Astrocyte of the cerebellum (primary cell): ENCODE measurements around the gene HS1BP3.

ENCODE experiments used
- DNase-seq: peaks from one replicate; pipeline ENCODE4 v3.0.0-alpha.2; 2011; ENCODE audit warnings: low read depth
- H3K4me3 ChIP-seq: 2 replicates; pipeline ENCODE4 v1.5.1; 2011; ENCODE audit warnings: mild to moderate bottlenecking, low read depth, low read length, moderate library complexity
- in situ Hi-C: cut with HindIII; loops from 2 replicates; pipeline ENCODE4 v1.10.0; 2017; ENCODE audit warnings: low sequenced_read_pairs
- TF ChIP-seq, protein P1 (sequence below): IDR thresholded peaks from 2 replicates; pipeline ENCODE4 v1.5.1; 2012; ENCODE audit warnings: low read length, low read depth, moderate library complexity, mild to moderate bottlenecking; ENCODE audit errors: missing control alignments

The HS1BP3 gene

DNA sequence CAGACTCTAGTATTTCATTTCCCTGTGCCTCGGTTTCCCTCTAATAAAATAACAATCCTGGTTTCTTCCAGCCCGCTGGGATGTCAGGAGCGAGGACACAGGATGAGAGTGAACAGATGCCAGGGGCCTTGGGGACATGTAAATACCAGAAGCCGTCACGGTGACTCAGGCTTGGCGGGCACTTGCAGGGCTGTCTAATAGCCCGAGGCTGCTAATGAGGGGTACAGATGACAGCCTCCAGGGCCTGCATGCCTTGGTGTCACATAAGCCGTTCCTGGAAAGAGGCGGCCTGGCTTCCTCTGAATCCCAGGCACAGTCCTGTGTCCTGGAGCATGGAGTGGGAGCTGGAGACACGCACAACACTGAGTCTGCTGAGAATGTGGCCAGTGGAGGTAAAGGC lies 28.2 kb downstream of the HS1BP3 start:
- DNase-seq: no peak
- TF ChIP-seq, protein P1, sequence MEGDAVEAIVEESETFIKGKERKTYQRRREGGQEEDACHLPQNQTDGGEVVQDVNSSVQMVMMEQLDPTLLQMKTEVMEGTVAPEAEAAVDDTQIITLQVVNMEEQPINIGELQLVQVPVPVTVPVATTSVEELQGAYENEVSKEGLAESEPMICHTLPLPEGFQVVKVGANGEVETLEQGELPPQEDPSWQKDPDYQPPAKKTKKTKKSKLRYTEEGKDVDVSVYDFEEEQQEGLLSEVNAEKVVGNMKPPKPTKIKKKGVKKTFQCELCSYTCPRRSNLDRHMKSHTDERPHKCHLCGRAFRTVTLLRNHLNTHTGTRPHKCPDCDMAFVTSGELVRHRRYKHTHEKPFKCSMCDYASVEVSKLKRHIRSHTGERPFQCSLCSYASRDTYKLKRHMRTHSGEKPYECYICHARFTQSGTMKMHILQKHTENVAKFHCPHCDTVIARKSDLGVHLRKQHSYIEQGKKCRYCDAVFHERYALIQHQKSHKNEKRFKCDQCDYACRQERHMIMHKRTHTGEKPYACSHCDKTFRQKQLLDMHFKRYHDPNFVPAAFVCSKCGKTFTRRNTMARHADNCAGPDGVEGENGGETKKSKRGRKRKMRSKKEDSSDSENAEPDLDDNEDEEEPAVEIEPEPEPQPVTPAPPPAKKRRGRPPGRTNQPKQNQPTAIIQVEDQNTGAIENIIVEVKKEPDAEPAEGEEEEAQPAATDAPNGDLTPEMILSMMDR: no peak
- in situ Hi-C loops: no loop called here
- no peak overlapping the region for H3K4me3 ChIP-seq

DNA sequence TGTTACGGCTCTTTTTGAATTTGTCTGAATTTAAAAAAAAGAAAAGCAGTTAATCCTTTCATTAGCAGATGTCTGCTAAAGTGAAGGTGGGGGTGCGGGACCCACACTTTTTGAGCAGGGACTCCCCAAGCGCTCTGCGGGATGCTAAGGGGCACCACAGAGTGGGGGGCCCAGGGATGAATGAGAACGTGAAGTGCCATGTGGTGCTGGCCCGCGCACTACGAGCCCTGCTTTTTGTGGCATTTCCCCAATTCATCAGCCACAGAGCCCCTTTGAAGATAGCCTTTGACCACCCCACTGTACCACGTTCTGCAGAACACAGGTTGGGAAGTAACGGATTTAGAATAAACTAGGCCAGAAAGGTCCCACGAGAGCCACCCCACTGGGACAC lies 28.6 kb downstream of the HS1BP3 start:
- no peak overlapping the region for H3K4me3 ChIP-seq
- TF ChIP-seq, protein P1: no peak
- no peak for DNase-seq
- in situ Hi-C loops: no loop called here

DNA sequence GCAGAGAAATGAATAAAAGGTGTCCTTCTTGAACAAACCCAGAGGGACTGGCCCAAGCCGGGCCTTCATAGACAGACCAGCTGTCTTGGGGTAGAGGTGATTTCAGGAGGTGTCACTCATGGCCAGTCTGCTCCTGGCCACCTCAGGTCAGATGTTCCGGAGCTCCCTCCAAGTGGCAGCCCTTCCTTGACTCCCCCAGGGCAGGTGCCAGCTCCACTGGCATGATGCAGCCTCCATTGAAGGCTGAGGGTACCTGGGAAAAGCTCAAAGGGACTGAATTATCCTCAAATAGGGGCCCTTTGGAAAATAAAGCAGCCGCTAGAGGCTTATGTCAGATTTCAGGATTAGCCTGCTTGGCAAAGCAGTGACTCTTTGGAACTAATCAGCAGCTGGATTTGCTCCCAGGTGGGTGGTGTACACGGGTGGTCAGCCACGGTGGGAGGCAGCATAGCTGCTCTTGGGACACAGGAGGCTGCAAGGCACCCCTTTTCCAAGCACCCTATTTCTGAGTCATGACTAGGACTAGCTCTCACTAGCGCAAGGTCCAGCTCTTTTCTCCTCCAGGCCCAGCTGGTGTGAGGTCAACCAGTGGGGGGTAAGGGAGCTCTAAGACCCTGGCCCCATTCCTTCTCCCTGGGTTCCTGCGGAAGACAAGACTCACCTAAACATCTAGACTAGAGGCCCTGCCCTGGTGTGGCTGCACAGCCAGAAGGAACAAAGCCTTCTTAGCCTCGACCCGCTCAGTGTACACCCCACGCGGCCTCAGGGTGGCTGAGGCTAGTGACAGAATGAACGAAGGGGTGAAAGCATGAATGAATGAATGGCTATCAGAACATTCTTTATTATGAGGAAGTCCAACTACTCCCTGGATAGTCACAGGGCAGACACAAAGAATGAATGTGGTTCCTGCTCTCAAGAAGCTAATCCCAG lies 29.3 kb downstream of the HS1BP3 start:
- in situ Hi-C loops: no loop called here
- DNase-seq: no peak
- H3K4me3 ChIP-seq: no peak overlapping the region
- TF ChIP-seq, protein P1: no peak

DNA sequence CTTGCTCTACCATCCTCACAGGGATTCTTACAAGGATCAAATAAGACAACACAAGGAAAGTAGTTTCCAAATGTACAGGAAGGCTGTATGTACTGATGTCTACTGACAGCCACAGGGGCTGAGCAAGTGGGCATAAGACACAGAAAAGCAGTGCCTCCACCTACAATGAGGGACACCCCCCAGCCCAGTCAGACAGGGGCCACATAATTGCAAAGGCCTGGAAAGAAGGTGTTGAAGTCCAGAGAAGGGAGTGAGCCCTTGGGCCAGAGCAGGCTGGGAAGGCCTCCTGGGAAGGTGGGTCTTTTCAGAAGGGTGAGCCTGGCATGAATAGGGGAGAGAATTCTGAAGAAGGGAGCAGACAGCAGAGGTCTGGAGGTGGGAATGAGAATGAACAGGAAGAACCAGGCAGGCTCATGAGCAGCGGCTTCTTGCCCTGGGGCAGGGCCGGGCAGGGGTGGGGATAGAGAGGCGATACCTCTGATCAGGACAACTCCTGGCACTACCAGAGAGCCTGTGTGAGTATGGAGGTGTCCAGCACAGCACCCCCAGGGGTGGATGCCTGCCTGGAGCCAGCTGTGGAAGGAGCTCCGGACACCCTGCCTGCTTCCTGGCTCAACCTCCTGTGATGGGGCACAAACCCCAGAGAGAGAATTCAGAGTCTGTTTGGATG lies 30.1 kb downstream of the HS1BP3 start:
- in situ Hi-C loops: no loop called here
- DNase-seq: no peak
- TF ChIP-seq, protein P1: no peak
- no peak overlapping the region for H3K4me3 ChIP-seq

DNA sequence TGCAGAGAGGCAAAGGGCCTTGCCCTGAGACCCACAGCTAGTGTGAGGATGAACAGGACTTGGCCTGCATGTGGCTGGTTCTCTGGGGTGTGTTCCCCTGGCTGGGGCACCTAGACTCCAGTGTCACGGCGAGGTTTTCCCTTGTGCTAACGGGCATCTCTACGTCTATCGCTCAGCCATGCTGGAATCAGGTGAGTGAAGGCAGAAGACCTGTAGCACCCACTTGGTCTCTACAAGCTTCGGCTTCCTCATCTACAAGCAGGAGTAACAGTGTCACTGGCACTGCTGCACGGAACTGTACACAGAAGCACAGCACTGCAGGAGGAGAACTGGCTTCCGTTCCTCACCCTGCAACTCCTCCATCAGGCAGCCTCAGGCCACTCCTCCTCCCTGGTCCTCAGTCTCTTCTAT lies 30.6 kb downstream of the HS1BP3 start:
- no peak overlapping the region for H3K4me3 ChIP-seq
- TF ChIP-seq, protein P1: no peak
- in situ Hi-C loops: no loop called here
- DNase-seq: no peak

DNA sequence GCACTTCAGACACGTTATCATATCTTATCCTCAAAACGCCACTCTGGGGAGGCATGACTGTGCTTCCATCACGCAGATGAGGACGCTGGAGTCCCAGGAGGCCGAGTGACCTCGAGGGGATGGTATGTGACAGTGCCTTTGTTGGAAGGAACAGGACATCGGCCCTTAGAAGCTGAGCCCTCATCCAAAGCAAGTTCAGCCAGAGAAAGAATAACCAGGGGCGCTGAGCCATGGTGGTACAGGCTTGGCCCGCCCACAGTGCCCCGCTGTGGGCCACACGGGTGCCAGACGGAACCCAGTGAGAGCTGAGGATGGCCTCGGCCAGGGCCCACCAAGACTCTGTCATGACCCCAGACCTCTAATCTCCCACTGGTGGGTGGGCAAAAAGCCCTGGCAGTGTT lies 31.3 kb downstream of the HS1BP3 start:
- DNase-seq: no peak
- TF ChIP-seq, protein P1: no peak
- no peak overlapping the region for H3K4me3 ChIP-seq
- in situ Hi-C loops: no loop called here
